ENCODE data around the gene KDM3B. TPM values are rescaled to one million over a fixed set of nuclear protein-coding genes. Genes with fewer than 3 reads are reported as not detected.

KDM3B gene
- total RNA-seq, 1 experiment from 2014 or later, result 89.2 TPM

GRCh38 chr5:138370537-138370936 lies 18.1 kb downstream of the KDM3B start:
- Histone ChIP-seq H3K27me3 (ENCODE audit: insufficient read depth, low read length) (no peaks in the 10 kb centered on the region), H3K23me2 (ENCODE audit: insufficient read length, low read depth, low read length, poor library complexity, severe bottlenecking) (no peaks in the 10 kb centered on the region), H3K23ac (ENCODE audit: insufficient read length, low read depth, low read length) (no peak overlapping the region), H2BK20ac (ENCODE audit: low read depth, low read length, poor library complexity, severe bottlenecking) (no peak overlapping the region), H3T11ph (ENCODE audit: low read length) (no peak overlapping the region), H4K20me1 (ENCODE audit: control insufficient read depth, insufficient read depth, insufficient read length) (no peaks in the 10 kb centered on the region), H3K14ac (ENCODE audit: insufficient read depth, low read length) (no peak overlapping the region), H2BK5ac (ENCODE audit: insufficient read length, low read length) (no peak overlapping the region), H2BK120ac (ENCODE audit: low read depth, low read length, poor library complexity, severe bottlenecking) (no peak overlapping the region), H3K9me3 (ENCODE audit: control insufficient read depth, low read depth, low read length) (no peaks in the 10 kb centered on the region), H2BK12ac (ENCODE audit: insufficient read length, low read depth, low read length) (no peak overlapping the region), H4K91ac (ENCODE audit: insufficient read length, low read depth, low read length) (no peak overlapping the region), H2AFZ (ENCODE audit: low read length) (no peak overlapping the region), H3K18ac (ENCODE audit: insufficient read length, low read depth, low read length) (no peak overlapping the region), H4K5ac (ENCODE audit: insufficient read length, low read depth, low read length) (no peak overlapping the region), H3K79me2 (ENCODE audit: insufficient read depth, low read length) (peaks cover 7% of the 10 kb centered on the region; the same call in 1 of the 2 replicates), H3K9ac (ENCODE audit: extremely low read depth, insufficient read length, low read length) (no peak overlapping the region), H3K56ac (ENCODE audit: insufficient read length, low read depth, low read length) (no peak overlapping the region), H3K27ac (ENCODE audit: insufficient read length, low read depth, low read length) (no peak overlapping the region), H4K8ac (replicated peaks; ENCODE audit: insufficient read length, low read depth, low read length) (no peak overlapping the region), H2BK15ac (ENCODE audit: low read depth, low read length) (no peak overlapping the region), H3K4me1 (ENCODE audit: insufficient read depth, low read length) (no peaks in the 10 kb centered on the region), H3K4me2 (ENCODE audit: insufficient read depth, insufficient read length, low read length) (no peak overlapping the region), H2AK5ac (ENCODE audit: insufficient read length, low read length) (no peak overlapping the region), H3K4ac (ENCODE audit: low read depth, low read length) (no peak overlapping the region), H3K79me1 (ENCODE audit: insufficient read depth, low read depth, low read length, poor library complexity, severe bottlenecking) (peaks cover 8% of the 10 kb centered on the region)
- H3K36me3 Mint-ChIP-seq (ENCODE audit: insufficient read depth in 1 of 3, low read depth in 3 of 3), result peaks cover 8 to 22% (median 20%) of the 10 kb centered on the region in 3 experiments; a peak in 6 of 7 replicates
- WGBS (ENCODE audit: extremely low coverage, insufficient read length, low lambda C conversion rate), result no CpG with 5 or more reads among the region's 3 CpGs
- H3K9me3 Mint-ChIP-seq, result no peaks in the 10 kb centered on the region
- H3K4me3 Mint-ChIP-seq, result no peak overlapping the region
- DNase-seq, result no peak
- no peak for TF ChIP-seq CTCF (conservative IDR thresholded peaks at IDR 0.05)
- peak overlapping the region in 1 of 3 experiments; percentile 75; a peak in 1 of 7 replicates for H3K27ac Mint-ChIP-seq
- no peaks in the 10 kb centered on the region for H3K27me3 Mint-ChIP-seq (ENCODE audit: low read depth)
- no peaks in the 10 kb centered on the region; a peak in 1 of 4 replicates for H3K4me1 Mint-ChIP-seq
